B cell (primary cell): ENCODE results near the gene EPHB4. TPM values are rescaled to one million over a fixed set of nuclear protein-coding genes. Genes with fewer than 3 reads are reported as not detected.

Experiments used
- ATAC-seq: fragments of 200-7000 bp; cut with Tn5 transposase; one replicate; pipeline ENCODE4 v1.10.0; 2021; ENCODE audit warnings: low read depth, mild to moderate bottlenecking, moderate number of reproducible peaks, moderate library complexity
- CTCF ChIA-PET: fragments of 350-600 bp; sonication (Branson Sonifier 250); formaldehyde crosslinking; loops from one replicate; lab custom pipeline; 2021; ENCODE audit warnings: antibody characterized with exemption, inconsistent platforms; lab: Charles Lee
- POLR2A ChIA-PET: fragments of 350-600 bp; sonication (Branson Sonifier 250); formaldehyde crosslinking; loops from one replicate; lab custom pipeline; 2021; ENCODE audit warnings: antibody characterized with exemption; lab: Charles Lee
- DNase-seq: peaks from one replicate; pipeline ENCODE4 v3.0.0; 2013
- H2AFZ ChIP-seq: 2 replicates; pipeline ENCODE4 v1.6.1; 2012; ENCODE audit warnings: mild to moderate bottlenecking, low read depth, low read length; ENCODE audit not compliant: insufficient read depth, poor library complexity, severe bottlenecking
- H3K27ac ChIP-seq, 2 donors: 1 replicate in 1 of 2; 2 replicates in 1 of 2; pipeline ENCODE4 v1.5.1; 2012 to 2013; ENCODE audit warnings: low read length in 2 of 2, mild to moderate bottlenecking in 2 of 2, moderate library complexity in 1 of 2
- H3K27me3 ChIP-seq, 4 experiments: fragments of 200-600 bp in 1 of 4; sonication (generic) in 1 of 4; replicated peaks in 1 of 4; 1 replicate in 2 of 4; 2 replicates in 2 of 4; pipeline versions ENCODE4 v1.6.1 to v1.7.0; 2013 to 2016; ENCODE audit warnings: low read length in 3 of 4, mild to moderate bottlenecking in 2 of 4, mixed read lengths in 1 of 4, moderate library complexity in 1 of 4; ENCODE audit not compliant: insufficient read depth in 4 of 4, control insufficient read depth in 3 of 4; ENCODE audit errors: control extremely low read depth in 1 of 4
- H3K36me3 ChIP-seq, 2 experiments: replicated peaks in 1 of 2; 1 replicate in 1 of 2; 2 replicates in 1 of 2; pipeline versions ENCODE4 v1.6.1 to v1.7.1; 2013; ENCODE audit warnings: low read length in 1 of 2; ENCODE audit not compliant: insufficient read depth in 2 of 2, control insufficient read depth in 1 of 2; ENCODE audit errors: control extremely low read depth in 1 of 2, extremely low read depth in 1 of 2
- H3K4me1 ChIP-seq, 2 donors: fragments of 200-600 bp in 1 of 2; sonication (generic) in 1 of 2; 1 replicate in 1 of 2; 2 replicates in 1 of 2; pipeline versions ENCODE4 v1.5.1 to v1.6.1; 2013 to 2017; ENCODE audit warnings: low read length in 2 of 2; ENCODE audit not compliant: control insufficient read depth in 2 of 2, insufficient read depth in 2 of 2
- H3K4me2 ChIP-seq: replicated peaks from 2 replicates; pipeline ENCODE3; 2012; ENCODE audit warnings: mild to moderate bottlenecking, low read depth, low read length; ENCODE audit not compliant: poor library complexity, severe bottlenecking
- H3K4me3 ChIP-seq, 5 experiments: fragments of 200-600 bp in 1 of 5; sonication (generic) in 1 of 5; 1 replicate in 3 of 5; 2 replicates in 2 of 5; pipeline versions ENCODE4 v1.5.1 to v1.7.0; 2011 to 2016; ENCODE audit warnings: low read length in 4 of 5, mild to moderate bottlenecking in 4 of 5, low read depth in 2 of 5, control low read depth in 1 of 5, moderate library complexity in 1 of 5; ENCODE audit not compliant: insufficient read depth in 1 of 5; ENCODE audit errors: control extremely low read depth in 1 of 5, extremely low read depth in 1 of 5
- H3K79me2 ChIP-seq: fragments of 200-600 bp; sonication (generic); one replicate; pipeline ENCODE4 v1.6.0; 2016; ENCODE audit warnings: low read length; ENCODE audit not compliant: control insufficient read depth, insufficient read depth
- H3K9ac ChIP-seq: fragments of 200-600 bp; sonication (generic); 2 replicates; pipeline ENCODE4 v1.6.1; 2017; ENCODE audit warnings: mild to moderate bottlenecking, low read length, moderate library complexity
- H3K9me3 ChIP-seq, 3 donors: one replicate each; pipeline versions ENCODE4 v1.6.1 to v1.7.1; 2013; ENCODE audit warnings: low read length in 2 of 3; ENCODE audit not compliant: control insufficient read depth in 2 of 3, insufficient read depth in 1 of 3; ENCODE audit errors: control extremely low read depth in 1 of 3
- H4K20me1 ChIP-seq: 2 replicates; pipeline ENCODE4 v1.6.0; 2012; ENCODE audit warnings: mild to moderate bottlenecking, low read length; ENCODE audit not compliant: insufficient read depth, control insufficient read depth, poor library complexity, severe bottlenecking
- H3K27ac Mint-ChIP-seq: one replicate; pipeline ENCODE4 v1.8.0; 2021; ENCODE audit warnings: mixed read lengths
- H3K27me3 Mint-ChIP-seq: one replicate; pipeline ENCODE4 v1.8.0; 2021; ENCODE audit warnings: mixed read lengths
- H3K4me1 Mint-ChIP-seq: one replicate; pipeline ENCODE4 v1.8.0; 2021; ENCODE audit warnings: mixed read lengths
- H3K4me3 Mint-ChIP-seq: one replicate; pipeline ENCODE4 v1.8.0; 2021; ENCODE audit warnings: mixed read lengths
- H3K9me3 Mint-ChIP-seq: one replicate; pipeline ENCODE4 v1.8.0; 2022; ENCODE audit warnings: mixed read lengths; ENCODE audit not compliant: insufficient read depth
- CTCF ChIP-seq: fragments of 200-600 bp; IDR thresholded peaks from one replicate; pipeline ENCODE4 v1.8.0; 2022; ENCODE audit warnings: antibody characterized with exemption, mild to moderate bottlenecking
- EZH2 ChIP-seq: IDR thresholded peaks from 2 replicates; pipeline ENCODE4 v1.6.1; 2012; ENCODE audit warnings: borderline replicate concordance, low read depth, mild to moderate bottlenecking, moderate library complexity, low read length; ENCODE audit not compliant: insufficient read depth, poor library complexity, severe bottlenecking
- WGBS: methylation state at CpG from one replicate; pipeline ENCODE4 v1.1.5; 2013; ENCODE audit warnings: missing lambda C conversion rate; ENCODE audit not compliant: insufficient coverage; 5-methylcytosine and 5-hydroxymethylcytosine counted together
- intact Hi-C: fragments of 100-400 bp; cut with micrococcal nuclease; formaldehyde crosslinking; loops from one replicate; pipeline ENCODE4 v1.10.0; 2022
- polyA plus RNA-seq: library from polyadenylated mRNA; depleted of rRNA; stranded (reverse); fragments of >200 nt; gene quantifications from 2 replicates; pipeline ENCODE4 v1.2.3, GENCODE V29; 2012
- total RNA-seq, 2 donors: library from RNA; stranded (reverse); fragments of 120-200 nt in 1 of 2; gene quantifications; 1 replicate in 1 of 2; 2 replicates in 1 of 2; pipeline versions ENCODE4 v1.2.3 to v1.2.4, GENCODE V29; 2013 to 2022

EPHB4 gene
- total and polyA plus RNA-seq, 2 donors (not counting 1 experiment from before 2014, with no cell fraction given), result 3.9 to 12.0 TPM

GRCh38 chr7:100864263-100864845 lies 37.0 kb upstream of the EPHB4 start:
- Histone ChIP-seq H3K4me1 (peaks cover 21 to 28% of the 10 kb centered on the region in 2 donors), H4K20me1 (peaks cover 8% of the 10 kb centered on the region), H3K9ac (no peak overlapping the region), H3K27me3 (no peaks in the 10 kb centered on the region), H3K9me3 (peaks cover 0 to 4% (median 0%) of the 10 kb centered on the region in 3 donors), H3K4me3 (no peak overlapping the region), H3K4me2 (no peak overlapping the region), H3K36me3 (peaks cover 0 to 47% of the 10 kb centered on the region in 2 experiments), H2AFZ (no peak overlapping the region), H3K79me2 (peaks cover 5% of the 10 kb centered on the region), H3K27ac (no peak overlapping the region)
- TF ChIP-seq CTCF (no peak), EZH2 (no peak)
- Mint-ChIP-seq H3K27me3 (no peaks in the 10 kb centered on the region), H3K9me3 (no peaks in the 10 kb centered on the region), H3K4me3 (no peak overlapping the region), H3K4me1 (peaks cover 24% of the 10 kb centered on the region), H3K27ac (no peak overlapping the region)
- ATAC-seq, result no peak
- no peak for DNase-seq
- ChIA-PET CTCF (no interaction called here), POLR2A (interaction anchor here (0.7 to 1.1 kb wide), 2 partner anchors 11 to 421 kb away, joined by 3 to 5 read pairs; partner anchors contain the start of gene SLC12A9)
- intact Hi-C loops, result no loop called here
- 85% methylated on average over 6 of the region's 12 CpGs for WGBS

GRCh38 chr7:100863406-100863950 lies 36.2 kb upstream of the EPHB4 start:
- Histone ChIP-seq H4K20me1 (peaks cover 17% of the 10 kb centered on the region), H3K79me2 (peaks cover 5% of the 10 kb centered on the region), H2AFZ (no peak overlapping the region), H3K27ac (no peak overlapping the region), H3K4me3 (no peak overlapping the region), H3K4me1 (peaks cover 21 to 28% of the 10 kb centered on the region in 2 donors), H3K9ac (no peak overlapping the region), H3K27me3 (no peaks in the 10 kb centered on the region), H3K4me2 (no peak overlapping the region), H3K9me3 (peaks cover 0 to 4% (median 0%) of the 10 kb centered on the region in 3 donors), H3K36me3 (peaks cover 0 to 54% of the 10 kb centered on the region in 2 experiments)
- POLR2A ChIA-PET, result no interaction called here
- H3K27me3 Mint-ChIP-seq, result no peaks in the 10 kb centered on the region
- no peak overlapping the region for H3K4me3 Mint-ChIP-seq
- H3K4me1 Mint-ChIP-seq, result peaks cover 24% of the 10 kb centered on the region
- DNase-seq (no peak), ATAC-seq (no peak)
- 65% methylated on average over 10 of the region's 10 CpGs for WGBS
- H3K9me3 Mint-ChIP-seq, result no peaks in the 10 kb centered on the region
- no peak overlapping the region for H3K27ac Mint-ChIP-seq
- intact Hi-C loops, result no loop called here
- CTCF ChIA-PET, result interaction anchor here (1.1 kb wide), 1 partner anchor 11 kb away, joined by 4 read pairs; the partner anchor contains the start of gene SLC12A9
- TF ChIP-seq CTCF (no peak), EZH2 (no peak)
